LHCN-M2 (cell line): ENCODE results near the gene COIL. TPM values are rescaled to one million over a fixed set of nuclear protein-coding genes. Genes with fewer than 3 reads are reported as not detected.

Experiments
- total RNA-seq: library from RNA; depleted of rRNA; stranded (reverse); fragments of >200 nt; gene quantifications from 2 replicates; pipeline ENCODE4 v1.2.3, GENCODE V29; 2014; rRNA removed

Gene COIL
- total RNA-seq, 1 experiment from 2014 or later, result 22.6 TPM

Other genes with a start within 250 kb of the COIL start
- 0.06 and 0.69 TPM in 2 replicates for gene C17orf67, start 127.1 kb downstream of the COIL start, total RNA-seq
- 2.6 and 3.2 TPM in 2 replicates for gene DGKE, start 126.9 kb downstream of the COIL start, total RNA-seq
- gene TRIM25, start 47.0 kb downstream of the COIL start, total RNA-seq, result 17.1 and 22.8 TPM in 2 replicates
- 45.0 and 61.3 TPM in 2 replicates for gene SCPEP1, start 17.1 kb upstream of the COIL start, total RNA-seq
- 16.6 and 18.7 TPM in 2 replicates for gene AKAP1, start 124.2 kb upstream of the COIL start, total RNA-seq